GM12874 (cell line): ENCODE results near the gene TIGD3.

ENCODE experiments used
- CTCF ChIP-seq: IDR thresholded peaks from 2 replicates; pipeline ENCODE4 v1.5.1; 2011; ENCODE audit warnings: low read depth, mild to moderate bottlenecking, control low read depth, low read length, moderate library complexity; ENCODE audit not compliant: insufficient read depth

The TIGD3 gene

GRCh38 chr11:65375012-65375411 is 20.5 kb downstream of the TIGD3 start:
- no peak for TF ChIP-seq CTCF

- TF ChIP-seq CTCF: no peak
Measured at GRCh38 chr11:65376138-65376713, 21.7 kb downstream of the TIGD3 start.

GRCh38 chr11:65377036-65377435 is 22.5 kb downstream of the TIGD3 start:
- no peak for TF ChIP-seq CTCF

- peak; percentile 25; the same call in 1 of the 2 replicates for TF ChIP-seq CTCF
Measured at GRCh38 chr11:65377777-65378176, 23.2 kb downstream of the TIGD3 start.

- TF ChIP-seq CTCF: no peak
Measured at GRCh38 chr11:65378208-65378927, 23.8 kb downstream of the TIGD3 start.

- TF ChIP-seq CTCF: no peak
Measured at GRCh38 chr11:65378928-65379638, 24.5 kb downstream of the TIGD3 start.

GRCh38 chr11:65379698-65380459 is 25.3 kb downstream of the TIGD3 start:
- TF ChIP-seq CTCF: no peak
